H9 (cell line): ENCODE data around the gene ACP6. TPM values are rescaled to one million over a fixed set of nuclear protein-coding genes. Genes with fewer than 3 reads are reported as not detected.

Experiments
- DNase-seq: peaks from one replicate; pipeline ENCODE4 v3.0.0-alpha.2; 2017
- H2AFZ ChIP-seq: one replicate; pipeline ENCODE4 v1.6.1; 2013; ENCODE audit warnings: mild to moderate bottlenecking, low read length, control low read depth, moderate library complexity
- H2AK5ac ChIP-seq: 2 replicates; pipeline ENCODE4 v1.6.1; 2013; ENCODE audit warnings: low read length, control low read depth, mixed read lengths; ENCODE audit not compliant: insufficient read length
- H2BK120ac ChIP-seq: one replicate; pipeline ENCODE4 v1.6.1; 2013; ENCODE audit warnings: low read depth, mild to moderate bottlenecking, low read length, control low read depth, inconsistent platforms; ENCODE audit not compliant: poor library complexity, severe bottlenecking
- H2BK12ac ChIP-seq: 2 replicates; pipeline ENCODE4 v1.6.1; 2013; ENCODE audit warnings: low read length, control low read depth, mixed read lengths, low read depth; ENCODE audit not compliant: insufficient read length
- H2BK15ac ChIP-seq: 2 replicates; pipeline ENCODE4 v1.6.1; 2013; ENCODE audit warnings: low read depth, low read length, control low read depth
- H2BK20ac ChIP-seq: one replicate; pipeline ENCODE4 v1.6.1; 2013; ENCODE audit warnings: low read depth, mild to moderate bottlenecking, low read length, control low read depth, inconsistent platforms; ENCODE audit not compliant: poor library complexity, severe bottlenecking
- H2BK5ac ChIP-seq: 2 replicates; pipeline ENCODE4 v1.6.1; 2013; ENCODE audit warnings: low read length, control low read depth, mixed read lengths; ENCODE audit not compliant: insufficient read length
- H3K14ac ChIP-seq: 2 replicates; pipeline ENCODE4 v1.6.1; 2013; ENCODE audit warnings: low read length, control low read depth; ENCODE audit not compliant: insufficient read depth
- H3K18ac ChIP-seq: 2 replicates; pipeline ENCODE4 v1.6.1; 2013; ENCODE audit warnings: low read depth, mild to moderate bottlenecking, mixed read lengths, low read length, control low read depth; ENCODE audit not compliant: insufficient read length
- H3K23ac ChIP-seq: 2 replicates; pipeline ENCODE4 v1.6.1; 2013; ENCODE audit warnings: low read length, control low read depth, mixed read lengths, low read depth; ENCODE audit not compliant: insufficient read length
- H3K23me2 ChIP-seq: 2 replicates; pipeline ENCODE4 v1.6.1; 2013; ENCODE audit warnings: low read depth, mild to moderate bottlenecking, mixed read lengths, low read length, control low read depth; ENCODE audit not compliant: insufficient read length, poor library complexity, severe bottlenecking
- H3K27ac ChIP-seq: 2 replicates; pipeline ENCODE4 v1.5.1; 2013; ENCODE audit warnings: low read length, control low read depth, mixed read lengths, low read depth; ENCODE audit not compliant: insufficient read length
- H3K27me3 ChIP-seq: 2 replicates; pipeline ENCODE4 v1.6.1; 2013; ENCODE audit warnings: low read length, control low read depth, inconsistent platforms; ENCODE audit not compliant: insufficient read depth
- H3K4ac ChIP-seq: 2 replicates; pipeline ENCODE4 v1.6.1; 2013; ENCODE audit warnings: low read depth, mild to moderate bottlenecking, control low read depth, inconsistent platforms, low read length, moderate library complexity
- H3K4me1 ChIP-seq: 2 replicates; pipeline ENCODE4 v1.6.1; 2013; ENCODE audit warnings: low read length, control low read depth, inconsistent platforms; ENCODE audit not compliant: insufficient read depth
- H3K4me2 ChIP-seq: 2 replicates; pipeline ENCODE4 v1.6.1; 2013; ENCODE audit warnings: low read length, control low read depth, mixed read lengths; ENCODE audit not compliant: insufficient read length, insufficient read depth
- H3K56ac ChIP-seq: 2 replicates; pipeline ENCODE4 v1.6.1; 2013; ENCODE audit warnings: low read depth, mild to moderate bottlenecking, mixed read lengths, low read length, control low read depth; ENCODE audit not compliant: insufficient read length
- H3K79me1 ChIP-seq: 2 replicates; pipeline ENCODE4 v1.6.1; 2013; ENCODE audit warnings: low read depth, mild to moderate bottlenecking, moderate library complexity, low read length, control low read depth, inconsistent platforms; ENCODE audit not compliant: insufficient read depth, poor library complexity, severe bottlenecking
- H3K79me2 ChIP-seq: 2 replicates; pipeline ENCODE4 v1.6.1; 2013; ENCODE audit warnings: low read length, control low read depth, inconsistent platforms; ENCODE audit not compliant: insufficient read depth
- H3K9ac ChIP-seq: 2 replicates; pipeline ENCODE4 v1.6.1; 2013; ENCODE audit warnings: low read length, control low read depth, mixed read lengths; ENCODE audit not compliant: insufficient read length; ENCODE audit errors: extremely low read depth
- H3K9me3 ChIP-seq: one replicate; pipeline ENCODE4 v1.6.1; 2013; ENCODE audit warnings: low read depth, low read length, inconsistent platforms; ENCODE audit not compliant: control insufficient read depth
- H3T11ph ChIP-seq: one replicate; pipeline ENCODE4 v1.6.1; 2013; ENCODE audit warnings: mild to moderate bottlenecking, low read length, control low read depth, inconsistent platforms
- H4K20me1 ChIP-seq: one replicate; pipeline ENCODE4 v1.6.1; 2013; ENCODE audit not compliant: control insufficient read depth, insufficient read length, insufficient read depth
- H4K5ac ChIP-seq: 2 replicates; pipeline ENCODE4 v1.6.1; 2013; ENCODE audit warnings: low read depth, mild to moderate bottlenecking, mixed read lengths, low read length, control low read depth; ENCODE audit not compliant: insufficient read length
- H4K8ac ChIP-seq: replicated peaks from 2 replicates; pipeline ENCODE4 v1.6.1; 2013; ENCODE audit warnings: low read length, control low read depth, mixed read lengths, low read depth; ENCODE audit not compliant: insufficient read length
- H4K91ac ChIP-seq: 2 replicates; pipeline ENCODE4 v1.6.1; 2013; ENCODE audit warnings: low read depth, mild to moderate bottlenecking, moderate library complexity, mixed read lengths, low read length, control low read depth; ENCODE audit not compliant: insufficient read length
- H3K27ac Mint-ChIP-seq, 3 experiments: 2 replicates in 2 of 3; 3 replicates in 1 of 3; pipeline ENCODE4 v1.8.0; 2020 to 2021; ENCODE audit warnings: mixed read lengths in 3 of 3, mild to moderate bottlenecking in 1 of 3, moderate library complexity in 1 of 3
- H3K27me3 Mint-ChIP-seq: 2 replicates; pipeline ENCODE4 v1.8.0; 2021; ENCODE audit warnings: low read depth, mild to moderate bottlenecking, moderate library complexity, mixed read lengths
- H3K36me3 Mint-ChIP-seq, 3 experiments: 2 replicates in 2 of 3; 3 replicates in 1 of 3; pipeline ENCODE4 v1.8.0; 2020 to 2021; ENCODE audit warnings: low read depth in 3 of 3, mixed read lengths in 3 of 3; ENCODE audit not compliant: insufficient read depth in 1 of 3
- H3K4me1 Mint-ChIP-seq, 2 experiments: 2 replicates each; pipeline ENCODE4 v1.8.0; 2020; ENCODE audit warnings: mixed read lengths in 2 of 2
- H3K4me3 Mint-ChIP-seq, 2 experiments: 2 replicates in 1 of 2; 3 replicates in 1 of 2; pipeline ENCODE4 v1.8.0; 2020 to 2021; ENCODE audit warnings: mild to moderate bottlenecking in 2 of 2, mixed read lengths in 2 of 2, moderate library complexity in 1 of 2
- H3K9me3 Mint-ChIP-seq, 2 experiments: 2 replicates in 1 of 2; 3 replicates in 1 of 2; pipeline ENCODE4 v1.8.0; 2020; ENCODE audit warnings: mild to moderate bottlenecking in 2 of 2, mixed read lengths in 2 of 2, moderate library complexity in 1 of 2
- CTCF ChIP-seq: fragments of 200-600 bp; sonication (generic); conservative IDR thresholded peaks from 3 replicates; pipeline ENCODE4 v1.8.0; 2021; ENCODE audit warnings: antibody characterized with exemption, mild to moderate bottlenecking
- WGBS: extraction: QIAGEN DNeasy Blood & Tissue Kit; methylation state at CpG from one replicate; pipeline ENCODE4 v1.1.7; 2013; ENCODE audit warnings: missing lambda C conversion rate, low lambda C conversion rate, mixed read lengths; ENCODE audit not compliant: insufficient read length; ENCODE audit errors: extremely low coverage; 5-methylcytosine and 5-hydroxymethylcytosine counted together
- total RNA-seq: library from RNA; stranded (reverse); gene quantifications from 2 replicates; pipeline ENCODE4 v1.2.1, GENCODE V29; 2021

ACP6 gene
- total RNA-seq, 1 experiment from 2014 or later = 17.1 TPM

DNA sequence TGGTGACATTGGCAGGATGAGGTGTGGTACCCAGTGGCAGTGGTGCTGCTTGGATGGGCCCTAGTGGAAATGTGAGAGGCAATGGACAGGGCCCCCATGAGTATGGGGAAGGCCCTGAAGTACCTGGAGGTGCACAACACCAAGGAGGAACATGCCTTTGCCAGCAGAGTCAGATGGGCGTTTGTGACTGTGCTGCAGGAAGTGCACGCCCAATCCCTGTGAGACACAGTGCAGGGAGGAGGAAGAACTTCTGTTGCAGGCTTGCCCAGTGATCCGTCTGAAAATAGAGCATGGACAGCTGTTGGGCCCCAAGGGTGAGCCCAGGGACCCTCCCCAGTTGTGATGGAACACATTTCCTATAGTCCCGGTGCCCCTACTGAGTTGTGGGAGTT is 47.4 kb upstream of the ACP6 start:
- no peak for DNase-seq
- Histone ChIP-seq H3K56ac (no peak overlapping the region), H3K9me3 (peaks cover 4% of the 10 kb centered on the region), H4K5ac (no peak overlapping the region), H4K20me1 (no peaks in the 10 kb centered on the region), H2BK120ac (no peak overlapping the region), H3K79me1 (no peaks in the 10 kb centered on the region), H2AK5ac (no peak overlapping the region), H3K23me2 (no peaks in the 10 kb centered on the region), H4K8ac (no peak overlapping the region), H3K23ac (no peak overlapping the region), H3K27me3 (peaks cover 3% of the 10 kb centered on the region; the same call in 1 of the 2 replicates), H3K9ac (no peak overlapping the region), H3K4me1 (no peaks in the 10 kb centered on the region), H2BK20ac (no peak overlapping the region), H3K4me2 (no peak overlapping the region), H2BK15ac (no peak overlapping the region), H2AFZ (no peak overlapping the region), H3K27ac (no peak overlapping the region), H3K18ac (no peak overlapping the region), H3K4ac (no peak overlapping the region), H2BK12ac (no peak overlapping the region), H3K14ac (no peak overlapping the region), H2BK5ac (no peak overlapping the region), H3K79me2 (no peaks in the 10 kb centered on the region), H4K91ac (no peak overlapping the region), H3T11ph (no peak overlapping the region)
- Mint-ChIP-seq H3K36me3 (peaks cover 2 to 6% (median 3%) of the 10 kb centered on the region in 3 experiments; a peak in 3 of 7 replicates), H3K4me3 (no peak overlapping the region), H3K27ac (no peak overlapping the region), H3K9me3 (peaks cover 11% of the 10 kb centered on the region in 2 experiments), H3K27me3 (no peaks in the 10 kb centered on the region), H3K4me1 (peaks cover 12 to 17% of the 10 kb centered on the region in 2 experiments)
- WGBS = no CpG with 5 or more reads among the region's 4 CpGs
- TF ChIP-seq CTCF = no peak
